Activated effector memory CD4-positive, alpha-beta T cell treated with Interleukin-2 at 50 U/mL for 16 hours (primary cell): ENCODE results near the gene FBLIM1.

ENCODE experiments used
- DNase-seq: peaks from one replicate; pipeline ENCODE4 v3.0.0-alpha.2; 2020

FBLIM1 gene

DNA sequence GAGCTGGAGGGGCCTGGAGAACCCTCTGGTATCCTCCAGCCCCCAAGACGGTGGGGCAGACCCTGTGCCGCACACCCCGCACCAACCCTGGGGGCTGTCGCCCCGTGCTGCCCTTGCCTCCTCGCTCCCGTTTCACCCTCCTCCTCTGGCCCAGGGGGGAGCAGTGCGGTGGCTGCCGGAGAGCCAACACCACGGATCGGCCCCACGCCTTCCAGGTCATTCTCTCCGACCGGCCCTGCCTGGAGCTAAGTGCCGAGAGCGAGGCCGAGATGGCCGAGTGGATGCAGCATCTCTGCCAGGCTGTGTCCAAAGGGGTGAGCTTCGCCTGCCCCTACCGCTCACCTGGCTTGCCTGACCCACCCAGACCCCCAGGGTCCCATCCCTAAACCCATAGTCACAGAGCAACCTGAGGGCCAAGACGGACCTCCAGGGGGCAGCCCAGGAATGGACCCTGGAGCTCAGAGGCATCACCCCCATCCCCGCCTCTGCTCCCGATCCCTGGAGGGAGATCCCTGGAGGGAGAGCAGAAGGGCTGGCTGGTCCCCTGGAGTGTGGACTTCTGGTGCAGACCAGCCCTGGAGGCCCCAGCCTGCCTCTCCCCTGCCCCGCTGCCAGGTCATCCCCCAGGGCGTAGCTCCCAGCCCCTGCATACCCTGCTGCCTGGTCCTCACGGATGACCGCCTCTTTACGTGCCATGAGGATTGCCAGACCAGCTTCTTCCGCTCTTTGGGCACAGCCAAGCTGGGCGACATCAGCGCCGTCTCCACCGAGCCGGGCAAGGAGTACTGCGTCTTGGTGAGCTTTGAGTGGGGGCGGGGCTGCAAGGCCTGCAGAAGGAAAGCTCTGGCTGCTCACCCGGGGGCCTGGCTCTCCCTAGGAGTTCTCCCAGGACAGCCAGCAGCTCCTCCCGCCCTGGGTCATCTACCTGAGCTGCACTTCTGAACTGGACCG lies 26.6 kb upstream of the FBLIM1 start:
- DNase-seq, result no peak

- no peak for DNase-seq
These were observed 25.9 kb upstream of the FBLIM1 start for GRCh38 chr1:15732686-15733081.

GRCh38 chr1:15733218-15733725 lies 25.3 kb upstream of the FBLIM1 start:
- no peak for DNase-seq

DNA sequence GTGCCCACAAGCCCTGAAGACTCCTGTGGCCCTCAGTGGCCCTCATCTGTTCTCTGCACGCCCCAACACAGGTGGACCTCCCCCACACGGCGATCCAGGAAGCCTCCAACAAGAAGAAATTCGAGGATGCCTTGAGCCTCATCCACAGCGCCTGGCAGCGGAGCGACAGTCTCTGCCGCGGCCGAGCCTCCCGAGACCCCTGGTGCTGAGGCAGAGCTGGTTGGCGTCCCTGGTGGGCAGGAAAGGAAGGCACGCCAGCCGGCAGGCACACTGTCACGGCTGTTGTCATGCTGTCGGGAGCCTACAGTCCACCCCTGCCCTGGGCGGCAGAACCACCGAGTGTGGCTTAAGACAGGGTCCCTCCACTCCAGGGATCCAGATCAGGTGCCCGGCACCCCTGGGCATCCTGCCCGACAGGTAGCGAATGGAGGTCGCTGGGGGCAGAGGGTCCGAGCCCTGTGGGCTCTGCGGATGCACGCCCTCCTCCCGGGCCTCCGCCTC lies 24.8 kb upstream of the FBLIM1 start:
- DNase-seq, result no peak

DNA sequence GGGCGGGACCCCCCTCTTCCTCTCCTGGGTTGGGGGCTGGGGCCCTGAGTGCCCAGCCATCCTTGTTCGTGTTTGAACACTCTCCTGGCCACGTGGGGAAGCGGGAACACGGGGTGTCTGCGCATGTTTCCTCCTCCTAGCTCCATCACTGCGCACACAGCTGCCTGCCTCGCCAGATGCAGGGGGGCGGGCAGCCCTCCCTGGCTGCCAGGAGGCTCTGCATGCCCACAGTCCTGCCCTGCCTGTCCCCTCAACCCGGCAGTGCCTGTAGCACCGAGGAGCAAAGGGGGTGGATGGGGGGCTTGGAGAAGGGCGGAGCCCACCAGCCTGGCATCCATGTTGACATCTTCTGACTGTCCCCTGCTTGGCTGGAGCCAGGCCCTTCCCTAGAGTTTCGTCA lies 24.3 kb upstream of the FBLIM1 start:
- DNase-seq, result no peak

DNA sequence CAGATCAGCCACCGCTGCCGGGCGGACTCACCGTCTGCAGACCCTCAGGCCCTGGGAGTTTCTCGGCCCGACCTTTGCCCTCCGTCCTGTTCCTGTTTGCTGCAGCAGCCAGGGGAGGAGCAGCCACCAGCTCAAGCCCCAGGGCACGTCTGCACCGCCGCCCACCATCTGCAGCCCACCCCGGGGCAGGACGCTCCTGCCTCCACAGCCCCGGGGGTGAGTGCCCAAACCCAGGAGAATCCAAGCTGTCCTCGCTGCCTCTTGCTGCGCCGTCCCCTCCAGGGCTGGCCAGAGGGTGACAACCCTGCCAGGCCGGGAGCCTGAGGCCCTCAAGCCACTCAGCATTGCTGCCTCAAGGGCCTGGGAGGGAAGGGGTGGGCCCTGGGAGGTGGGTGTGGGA lies 23.7 kb upstream of the FBLIM1 start:
- DNase-seq, result no peak

DNA sequence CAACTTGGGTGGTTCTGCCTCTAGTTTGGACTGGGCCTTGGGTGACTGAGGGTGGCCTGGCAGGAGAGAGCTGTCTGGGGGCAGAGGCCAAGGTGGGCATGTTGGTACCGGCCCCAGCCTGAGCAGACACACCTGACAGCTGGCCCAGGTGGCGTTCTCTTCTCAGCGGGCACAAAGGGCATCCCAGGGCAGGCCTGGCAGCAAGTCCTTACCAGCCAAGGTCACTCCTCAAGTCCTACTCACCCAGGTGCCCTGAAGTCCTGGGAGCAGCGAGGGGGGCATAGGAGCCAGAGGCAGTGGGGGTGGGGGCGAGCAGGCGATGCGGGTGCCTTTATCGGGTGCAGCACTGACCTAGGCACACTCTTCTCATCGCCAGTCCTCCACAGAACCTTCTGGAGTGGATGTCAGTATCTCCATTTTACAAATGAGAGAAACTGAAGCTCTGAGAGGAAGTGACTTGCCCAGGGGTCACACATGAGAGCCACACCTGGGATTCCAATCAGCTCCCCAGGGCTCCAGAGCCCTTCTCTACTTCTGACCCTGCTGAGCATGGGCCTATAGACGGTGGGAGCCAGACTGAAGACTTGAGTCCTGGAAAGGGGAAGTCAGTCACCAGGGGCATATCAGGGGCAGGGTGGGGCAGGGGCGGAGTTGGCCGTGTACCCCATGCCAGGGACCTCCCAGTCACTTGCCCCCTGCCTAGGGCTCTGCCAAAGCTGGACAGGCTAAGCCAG lies 23.1 kb upstream of the FBLIM1 start:
- DNase-seq, result no peak

DNA sequence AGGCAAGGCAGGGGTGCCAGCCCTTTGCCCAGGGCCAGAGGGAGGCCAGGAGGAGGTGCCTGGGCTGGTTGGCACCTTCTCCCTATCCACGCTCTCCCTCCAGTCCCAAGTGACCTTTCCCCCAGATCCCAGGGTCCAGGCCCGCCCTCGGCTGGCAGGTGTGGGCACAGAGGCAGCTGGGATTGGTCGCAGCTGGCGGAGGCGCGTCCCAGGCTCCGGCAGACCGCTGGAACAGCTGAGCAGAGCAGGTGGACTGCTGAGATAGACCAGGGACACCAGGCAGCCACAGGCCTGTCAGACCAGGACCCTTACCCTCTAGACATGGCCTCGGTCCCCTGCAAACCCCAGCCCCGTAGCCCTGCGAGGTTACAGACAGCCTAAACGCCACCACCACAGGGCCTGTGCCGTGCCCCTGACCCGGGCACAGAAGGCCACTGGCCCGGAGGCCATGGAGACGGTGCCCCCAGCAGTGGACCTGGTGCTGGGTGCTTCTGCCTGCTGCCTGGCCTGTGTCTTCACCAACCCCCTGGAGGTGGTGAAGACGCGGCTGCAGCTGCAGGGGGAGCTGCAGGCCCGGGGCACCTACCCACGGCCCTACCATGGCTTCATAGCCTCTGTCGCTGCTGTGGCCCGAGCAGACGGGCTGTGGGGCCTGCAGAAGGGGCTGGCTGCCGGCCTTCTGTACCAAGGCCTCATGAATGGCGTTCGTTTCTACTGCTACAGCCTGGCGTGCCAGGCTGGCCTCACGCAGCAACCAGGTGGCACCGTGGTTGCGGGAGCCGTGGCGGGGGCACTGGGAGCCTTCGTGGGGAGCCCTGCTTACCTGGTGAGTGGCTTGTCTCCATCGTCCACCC lies 22.3 kb upstream of the FBLIM1 start, which contains the start of gene SLC25A34:
Gene SLC25A34, plus strand, starts transcription at position 221 of the 854 bp plus-strand sequence. Its CDS starts 228 bp downstream, at position 449.
- DNase-seq, result no peak

- no peak for DNase-seq
These were observed 21.7 kb upstream of the FBLIM1 start for GRCh38 chr1:15736892-15737261.

GRCh38 chr1:15737324-15738319 lies 21.0 kb upstream of the FBLIM1 start:
- DNase-seq, result no peak

DNA sequence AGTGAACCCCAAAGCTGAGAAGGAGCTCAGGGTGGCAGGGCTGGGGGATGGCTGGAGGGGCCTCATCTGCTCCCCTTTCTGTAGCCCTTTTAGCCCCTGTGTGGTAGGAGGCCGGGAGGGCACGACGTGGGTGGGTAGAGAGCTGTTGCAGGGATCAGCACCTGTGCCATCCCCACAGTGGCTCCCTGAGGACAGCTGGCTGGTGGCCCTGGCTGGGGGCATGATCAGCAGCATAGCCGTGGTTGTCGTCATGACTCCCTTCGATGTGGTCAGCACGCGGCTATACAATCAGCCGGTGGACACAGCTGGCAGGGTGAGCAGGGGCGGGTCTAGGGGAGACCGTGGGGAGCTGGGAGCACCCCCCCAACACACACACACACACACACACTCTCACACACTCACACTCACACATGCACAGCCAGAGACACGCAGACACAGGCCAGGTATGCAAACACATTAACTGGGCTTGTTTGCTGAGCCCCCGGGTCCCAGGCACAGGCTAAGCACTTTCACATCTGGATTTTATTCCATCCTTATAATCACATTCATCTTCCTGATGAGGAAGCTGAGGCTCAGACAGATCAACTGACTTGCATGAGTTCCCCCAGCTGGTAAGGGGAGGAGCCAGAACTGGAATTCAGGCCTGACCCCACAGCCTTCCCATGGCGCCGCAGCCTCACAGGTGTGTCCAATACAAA lies 20.0 kb upstream of the FBLIM1 start:
- DNase-seq, result no peak

- no peak for DNase-seq
These were observed 19.3 kb upstream of the FBLIM1 start for GRCh38 chr1:15739259-15739658.

- no peak for DNase-seq
These were observed 18.9 kb upstream of the FBLIM1 start for GRCh38 chr1:15739745-15740144.

- peak; percentile 47 for DNase-seq
These were observed 17.4 kb upstream of the FBLIM1 start for GRCh38 chr1:15740924-15741850.

DNA sequence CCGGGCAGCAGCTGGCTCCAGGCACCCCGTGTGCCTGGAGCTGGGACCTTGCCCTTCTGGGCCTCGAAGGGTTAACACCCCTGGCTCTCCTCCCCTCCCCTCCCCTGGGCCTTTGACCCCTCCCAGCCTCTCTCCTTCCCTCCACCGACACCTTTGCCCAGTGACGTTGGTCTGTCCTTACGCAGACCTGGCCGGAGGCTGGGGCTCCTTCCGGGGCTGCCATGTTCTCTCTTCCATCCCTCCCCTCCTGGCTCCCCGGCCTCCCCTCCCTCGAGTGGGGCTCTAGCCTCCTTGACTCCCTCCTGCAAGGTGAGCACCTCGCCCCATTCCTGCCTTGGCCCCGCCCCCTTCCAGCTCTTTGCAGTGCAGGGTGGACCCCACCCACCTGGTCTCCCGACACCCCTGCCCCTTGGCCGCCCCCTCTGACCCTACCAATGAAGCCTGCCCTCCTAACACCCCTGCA lies 16.2 kb upstream of the FBLIM1 start, which contains the start of gene TMEM82:
Gene TMEM82, plus strand, starts transcription at position 161 of the 463 bp plus-strand sequence. Its CDS starts 61 bp downstream, at position 222.
- DNase-seq, result no peak

DNA sequence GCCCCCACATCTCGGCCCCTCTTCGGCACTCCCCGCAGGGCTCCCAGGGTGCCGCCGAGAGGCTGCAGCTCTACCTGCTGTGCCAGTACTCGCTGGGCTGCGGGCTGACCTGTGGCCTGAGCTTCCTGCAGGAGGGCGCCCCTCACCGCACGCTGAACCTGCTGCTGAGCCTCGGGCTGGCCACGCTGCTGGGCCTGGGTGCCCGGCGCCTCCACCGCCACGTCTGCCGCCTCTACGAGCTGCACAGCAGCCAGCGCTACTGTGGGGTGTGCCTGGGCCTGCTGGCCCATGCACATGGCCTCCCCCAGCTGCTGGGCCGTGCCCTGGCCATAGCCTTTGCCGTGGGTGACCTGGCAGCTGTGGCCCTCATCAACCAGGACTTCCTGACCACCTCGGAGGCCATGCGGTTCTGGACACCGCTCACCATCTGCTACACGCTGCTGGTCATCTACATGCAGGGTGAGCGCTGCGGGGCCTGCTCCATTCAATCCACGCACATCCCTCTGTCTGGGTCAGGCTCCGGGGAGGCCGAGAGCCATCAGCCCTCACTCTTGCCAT lies 14.4 kb upstream of the FBLIM1 start:
- no peak for DNase-seq

DNA sequence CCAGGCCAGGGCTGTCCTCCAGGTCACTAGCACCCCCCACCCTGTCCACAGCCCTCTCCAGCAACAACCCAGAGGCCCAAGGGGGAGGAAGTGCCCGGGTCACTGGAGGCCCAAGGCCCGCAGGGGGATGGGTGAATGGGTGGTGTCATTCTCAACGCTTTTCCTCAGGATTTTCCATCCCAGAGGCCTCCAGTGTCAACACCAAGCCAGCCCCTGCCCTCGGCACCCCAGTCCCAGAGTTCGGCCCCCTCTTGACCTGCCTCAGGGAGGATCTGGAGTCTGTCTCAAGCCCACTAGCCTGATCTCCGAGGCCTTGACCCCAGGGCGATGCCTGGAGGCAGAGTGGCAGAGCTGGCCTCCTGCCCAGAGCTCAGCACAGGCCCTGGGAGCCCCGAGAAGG lies 11.2 kb upstream of the FBLIM1 start:
- DNase-seq, result no peak

DNA sequence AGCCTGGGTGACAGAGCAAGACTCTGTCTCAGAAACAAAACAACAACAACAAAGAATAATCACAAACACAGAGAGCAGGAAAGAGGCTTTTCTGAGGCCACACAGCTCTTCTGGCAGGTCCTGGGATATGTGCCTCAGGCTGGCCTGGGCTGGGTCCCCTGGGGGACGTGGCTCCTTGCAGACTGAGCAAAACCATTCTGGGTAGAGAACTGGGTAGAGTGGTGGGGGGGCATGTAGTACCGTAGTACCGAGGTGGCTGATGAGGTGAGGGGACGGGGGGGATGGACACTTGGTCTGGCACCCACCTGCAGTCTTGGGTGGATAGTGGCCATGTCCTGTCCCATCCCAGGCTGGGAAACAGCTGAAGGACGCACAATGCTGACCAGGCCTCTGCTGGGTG lies 10.3 kb upstream of the FBLIM1 start:
- DNase-seq, result no peak
